ENCODE data around the gene PSMD8.
A peak's percentile ranks its signal among the peaks of the same experiment; 100 is the strongest.

Gene PSMD8

DNA sequence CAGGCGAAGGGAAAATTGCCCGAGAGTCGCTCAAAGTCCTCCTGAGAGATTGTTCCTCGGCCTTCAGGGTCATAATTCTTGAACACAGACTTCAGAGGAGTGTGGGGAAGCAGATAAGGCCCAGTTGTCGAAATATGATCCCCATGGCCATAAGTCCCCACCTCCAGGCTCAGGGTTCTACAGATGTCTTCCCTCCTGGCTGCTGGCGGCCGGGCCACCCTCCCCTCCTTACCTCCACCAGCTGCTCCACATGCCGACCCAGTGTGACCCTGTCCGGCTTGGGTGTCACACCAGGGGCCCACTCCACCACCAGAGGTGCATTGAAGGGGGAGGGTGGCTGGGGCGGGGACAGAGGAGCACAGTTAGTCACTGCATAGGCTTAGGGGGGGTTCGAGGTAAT is 38.6 kb downstream of the PSMD8 start:
- no peak for DNase-seq

- DNase-seq: no peak
Observed at GRCh38 chr19:38413416-38413815, 39.0 kb downstream of the PSMD8 start.

GRCh38 chr19:38417146-38417543 is 42.8 kb downstream of the PSMD8 start:
- DNase-seq: no peak

DNA sequence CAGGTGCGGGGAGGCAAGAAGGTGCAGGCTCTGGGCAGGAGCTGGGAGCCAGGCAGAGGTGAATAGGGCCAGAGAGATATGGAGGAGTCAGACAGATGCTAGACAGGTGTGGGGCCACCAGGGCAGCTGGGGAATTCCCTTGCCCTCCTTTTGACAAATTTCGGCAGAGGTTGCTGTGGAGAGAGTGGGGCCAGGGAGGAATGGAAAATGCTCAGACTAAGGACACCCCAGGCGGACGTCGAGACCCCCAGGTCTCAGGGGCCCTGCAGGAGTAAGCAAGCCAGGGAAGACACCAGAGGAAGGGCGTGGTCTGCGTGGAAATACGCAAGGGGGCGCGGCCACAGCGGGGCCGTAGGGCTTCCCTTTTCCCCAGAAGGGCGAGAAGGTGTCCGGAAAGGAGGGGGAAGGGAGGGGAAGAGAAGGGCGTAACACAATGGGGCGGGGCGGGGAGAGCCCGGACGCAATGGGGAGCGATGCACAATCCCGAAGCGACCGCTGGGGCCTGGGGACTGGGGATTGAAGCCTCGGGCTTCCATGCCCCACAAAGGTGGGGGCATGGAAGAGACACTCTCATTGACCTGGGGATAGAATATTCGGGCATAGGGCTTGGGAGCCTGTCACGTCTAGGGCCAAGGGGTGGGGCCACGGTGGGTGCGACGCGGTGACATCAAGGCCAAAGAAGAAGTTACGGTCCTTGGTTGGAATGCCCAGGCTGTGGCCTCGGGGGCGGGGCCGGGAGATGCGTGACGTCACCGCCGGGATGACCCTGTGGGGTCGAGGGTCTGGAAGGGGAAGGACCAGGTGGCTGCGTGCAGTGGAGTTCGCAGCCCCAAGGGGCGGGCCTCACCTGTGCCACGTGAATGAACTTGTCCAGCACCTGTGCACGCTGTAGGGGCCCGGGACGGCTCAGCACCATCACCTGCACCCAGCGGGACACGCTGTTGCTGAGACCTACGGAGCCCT is 43.5 kb downstream of the PSMD8 start:
- DNase-seq: peak; percentile 55

- DNase-seq: no peak
Observed at GRCh38 chr19:38420935-38421334, 46.6 kb downstream of the PSMD8 start.

GRCh38 chr19:38421856-38422255 is 47.5 kb downstream of the PSMD8 start:
- no peak for DNase-seq

DNA sequence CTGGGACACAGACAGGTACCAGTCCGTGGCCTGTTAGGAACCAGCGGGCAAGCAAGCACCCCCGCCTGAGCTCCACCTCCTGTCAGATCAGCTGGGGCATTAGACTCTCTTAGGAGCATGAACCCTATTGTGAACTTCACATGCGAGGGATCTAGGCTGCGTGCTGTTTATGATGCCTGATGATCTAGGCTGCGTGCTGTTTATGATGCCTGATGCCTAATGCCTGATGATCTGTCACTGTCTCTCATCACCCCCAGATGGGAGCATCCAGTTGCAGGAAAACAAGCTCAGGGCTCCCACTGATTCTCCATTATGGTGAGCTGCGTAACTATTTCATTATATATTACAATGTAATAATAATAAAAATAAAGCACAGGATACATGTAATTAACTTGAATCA is 48.1 kb downstream of the PSMD8 start:
- no peak for DNase-seq

- no peak for DNase-seq
Observed at GRCh38 chr19:38424272-38424671, 49.9 kb downstream of the PSMD8 start.

GRCh38 chr19:38425222-38425809 is 50.9 kb downstream of the PSMD8 start:
- no peak for DNase-seq

DNA sequence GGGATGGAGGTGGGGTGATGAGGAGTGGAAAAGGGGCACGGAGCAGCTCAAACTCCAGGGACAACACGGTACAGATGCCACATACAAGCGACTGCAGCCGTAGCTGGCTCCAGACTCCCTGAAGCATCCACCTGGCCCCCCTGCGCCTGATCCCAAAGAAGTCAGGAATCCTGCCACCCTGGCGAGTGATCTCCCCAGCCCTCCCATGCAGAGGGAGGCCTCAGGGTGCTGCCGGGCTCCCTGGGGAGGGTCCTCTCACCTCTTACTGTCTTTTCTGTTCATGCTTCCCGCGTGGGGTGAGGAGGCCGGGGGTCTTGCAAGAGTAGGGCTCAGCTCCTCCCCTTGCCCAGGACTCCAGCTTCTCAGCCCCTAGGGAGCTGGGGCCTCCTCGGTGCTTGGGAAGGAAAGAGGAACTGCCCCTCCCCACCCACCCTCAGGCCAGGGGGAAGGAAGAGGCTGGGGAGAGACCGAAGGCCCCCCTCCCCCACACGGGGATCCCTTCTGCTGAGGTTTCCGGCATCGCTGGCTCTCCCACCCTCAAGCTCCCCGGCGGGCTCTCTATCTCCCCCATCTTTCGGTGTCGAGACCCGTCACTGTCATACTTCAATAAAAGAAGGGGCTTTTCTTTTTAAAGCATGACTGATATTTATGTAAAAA is 51.6 kb downstream of the PSMD8 start, which contains the start of gene RASGRP4:
Gene RASGRP4 (minus strand): TSS at position 410 of the 657 bp plus-strand sequence. CDS start 128 bp downstream, at position 282.
- DNase-seq: peak; percentile 44

- DNase-seq: peak; percentile 60
Observed at GRCh38 chr19:38427035-38427677, 52.8 kb downstream of the PSMD8 start.

DNA sequence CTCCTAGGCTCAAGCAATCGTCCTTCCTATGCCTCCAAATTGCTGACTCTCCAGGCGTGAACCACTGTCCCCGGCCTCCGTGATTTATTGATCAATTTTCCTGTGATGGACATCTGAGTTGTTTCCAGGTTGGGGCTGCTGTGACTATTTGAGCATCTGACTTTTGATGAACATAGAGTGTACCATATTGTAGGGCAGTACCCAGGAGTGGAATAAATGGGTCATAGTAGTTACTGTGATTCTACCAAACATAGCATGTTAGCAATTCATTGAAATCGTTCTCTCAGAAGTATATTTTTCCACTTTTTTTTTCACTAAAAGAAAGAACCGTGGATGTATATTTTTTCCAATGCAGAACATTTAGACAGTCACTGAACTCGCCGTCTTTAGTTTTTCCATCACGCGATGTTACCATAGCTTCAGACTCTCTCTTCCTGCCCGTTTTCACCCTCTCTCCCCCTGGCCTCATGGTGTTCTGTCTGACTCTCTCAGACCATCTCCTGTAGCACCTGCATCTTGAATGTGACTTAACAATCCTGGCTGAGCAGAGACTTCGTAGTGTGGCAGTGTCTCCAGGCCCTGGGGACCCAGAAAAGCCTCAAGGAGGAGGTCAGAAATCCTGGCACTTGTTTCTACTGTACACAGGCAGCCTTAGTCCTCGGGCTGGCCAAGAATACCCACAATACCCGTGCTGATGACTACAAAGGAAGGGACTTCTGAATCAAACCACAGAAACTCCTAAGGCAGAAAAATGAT is 54.9 kb downstream of the PSMD8 start:
- DNase-seq: peak; percentile 43

DNA sequence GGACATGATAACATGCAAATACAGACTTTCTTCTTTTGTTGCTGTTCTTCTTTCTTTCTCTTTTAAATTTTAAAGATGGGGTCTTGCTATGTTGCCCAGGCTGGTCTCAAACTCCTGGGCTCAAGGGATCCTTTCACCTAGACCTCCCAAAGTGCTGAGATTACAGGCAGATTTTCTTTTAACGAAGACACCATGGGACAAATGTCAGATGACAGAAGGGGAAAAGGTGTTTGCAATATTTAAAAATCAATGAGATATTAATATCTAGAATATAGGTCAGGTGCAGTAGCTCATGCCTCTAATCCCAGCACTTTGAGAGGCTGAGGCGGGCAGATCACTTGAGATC is 55.4 kb downstream of the PSMD8 start:
- DNase-seq: no peak

- DNase-seq: no peak
Observed at GRCh38 chr19:38430931-38431330, 56.6 kb downstream of the PSMD8 start.

DNA sequence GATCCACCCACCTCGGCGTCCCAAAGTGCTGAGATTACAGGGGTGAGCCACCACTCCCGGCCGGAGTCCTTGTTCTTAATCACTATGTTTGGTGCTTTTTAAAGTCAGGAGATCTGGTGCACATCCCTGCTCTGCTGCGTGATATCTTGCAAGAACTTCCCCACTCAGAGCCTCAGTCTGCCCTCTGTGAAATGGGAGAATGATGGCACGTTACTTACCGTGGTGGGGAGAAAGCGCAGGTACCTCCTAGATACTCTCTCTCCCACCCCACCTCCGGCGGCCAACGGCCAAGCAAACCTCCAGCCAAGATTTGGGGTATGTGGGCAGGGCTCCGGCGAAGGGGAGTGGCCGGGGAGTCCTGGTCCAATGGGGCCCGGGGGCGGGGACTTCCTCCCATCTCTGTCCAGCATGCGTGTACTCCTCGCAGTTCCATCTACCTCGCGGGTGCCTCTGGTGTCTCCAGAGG is 58.9 kb downstream of the PSMD8 start, which contains the start of gene RYR1:
Gene RYR1 (plus strand): TSS at position 424 of the 466 bp plus-strand sequence. CDS start 139 bp downstream, outside the sequence.
- peak; percentile 72 for DNase-seq
